HEK293 (cell line): Measurements from ENCODE around the gene SUSD3.

Experiments used
- CTCF ChIP-seq: fragments of 450-650 bp; formaldehyde crosslinking; IDR thresholded peaks from 2 replicates; pipeline ENCODE4 v1.5.1; 2016; ENCODE audit warnings: missing biosample characterization, missing genetic modification characterization
- KLF10 ChIP-seq: fragments of 450-650 bp; IDR thresholded peaks from 2 replicates; pipeline ENCODE4 v1.5.1; 2018; ENCODE audit warnings: missing biosample characterization, mild to moderate bottlenecking, missing genetic modification characterization
- PRDM1 ChIP-seq: fragments of 450-650 bp; formaldehyde crosslinking; IDR thresholded peaks from 2 replicates; pipeline ENCODE4; 2016; ENCODE audit warnings: missing biosample characterization, missing genetic modification characterization
- TCF7L2 ChIP-seq: IDR thresholded peaks from 2 replicates; pipeline ENCODE4 v1.6.1; 2011; ENCODE audit warnings: low read depth, mild to moderate bottlenecking, inconsistent platforms, low read length, moderate library complexity, borderline replicate concordance
- ZNF350 ChIP-seq: fragments of 450-650 bp; formaldehyde crosslinking; IDR thresholded peaks from 2 replicates; pipeline ENCODE4 v1.5.0; 2017; ENCODE audit warnings: missing biosample characterization, mild to moderate bottlenecking, missing genetic modification characterization
- ZNF433 ChIP-seq: fragments of 450-650 bp; formaldehyde crosslinking; IDR thresholded peaks from 2 replicates; pipeline ENCODE4 v1.5.1; 2016; ENCODE audit warnings: missing biosample characterization, missing genetic modification characterization, low read depth
- ZNF558 ChIP-seq: fragments of 450-650 bp; formaldehyde crosslinking; IDR thresholded peaks from 2 replicates; pipeline ENCODE4 v1.5.1; 2016; ENCODE audit warnings: missing biosample characterization, missing genetic modification characterization
- ZNF704 ChIP-seq: fragments of 450-650 bp; formaldehyde crosslinking; IDR thresholded peaks from 2 replicates; pipeline ENCODE4 v1.5.1; 2016; ENCODE audit warnings: missing biosample characterization, missing genetic modification characterization
- TF ChIP-seq, protein P1 (sequence below): fragments of 450-650 bp; formaldehyde crosslinking; IDR thresholded peaks from 2 replicates; pipeline ENCODE4 v1.5.1; 2016; ENCODE audit warnings: missing biosample characterization, missing genetic modification characterization

GRCh38 chr9:93060746-93061259 lies 2.3 kb downstream of the SUSD3 start:
- no peak for TF ChIP-seq ZNF433 (tag by site-specific recombination)
- no peak for TF ChIP-seq CTCF (tag by site-specific recombination)
- TF ChIP-seq, protein P1, sequence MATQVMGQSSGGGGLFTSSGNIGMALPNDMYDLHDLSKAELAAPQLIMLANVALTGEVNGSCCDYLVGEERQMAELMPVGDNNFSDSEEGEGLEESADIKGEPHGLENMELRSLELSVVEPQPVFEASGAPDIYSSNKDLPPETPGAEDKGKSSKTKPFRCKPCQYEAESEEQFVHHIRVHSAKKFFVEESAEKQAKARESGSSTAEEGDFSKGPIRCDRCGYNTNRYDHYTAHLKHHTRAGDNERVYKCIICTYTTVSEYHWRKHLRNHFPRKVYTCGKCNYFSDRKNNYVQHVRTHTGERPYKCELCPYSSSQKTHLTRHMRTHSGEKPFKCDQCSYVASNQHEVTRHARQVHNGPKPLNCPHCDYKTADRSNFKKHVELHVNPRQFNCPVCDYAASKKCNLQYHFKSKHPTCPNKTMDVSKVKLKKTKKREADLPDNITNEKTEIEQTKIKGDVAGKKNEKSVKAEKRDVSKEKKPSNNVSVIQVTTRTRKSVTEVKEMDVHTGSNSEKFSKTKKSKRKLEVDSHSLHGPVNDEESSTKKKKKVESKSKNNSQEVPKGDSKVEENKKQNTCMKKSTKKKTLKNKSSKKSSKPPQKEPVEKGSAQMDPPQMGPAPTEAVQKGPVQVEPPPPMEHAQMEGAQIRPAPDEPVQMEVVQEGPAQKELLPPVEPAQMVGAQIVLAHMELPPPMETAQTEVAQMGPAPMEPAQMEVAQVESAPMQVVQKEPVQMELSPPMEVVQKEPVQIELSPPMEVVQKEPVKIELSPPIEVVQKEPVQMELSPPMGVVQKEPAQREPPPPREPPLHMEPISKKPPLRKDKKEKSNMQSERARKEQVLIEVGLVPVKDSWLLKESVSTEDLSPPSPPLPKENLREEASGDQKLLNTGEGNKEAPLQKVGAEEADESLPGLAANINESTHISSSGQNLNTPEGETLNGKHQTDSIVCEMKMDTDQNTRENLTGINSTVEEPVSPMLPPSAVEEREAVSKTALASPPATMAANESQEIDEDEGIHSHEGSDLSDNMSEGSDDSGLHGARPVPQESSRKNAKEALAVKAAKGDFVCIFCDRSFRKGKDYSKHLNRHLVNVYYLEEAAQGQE (tag by site-specific recombination), result no peak
- no peak for TF ChIP-seq ZNF558 (tag by site-specific recombination)
- no peak for TF ChIP-seq TCF7L2
- no peak for TF ChIP-seq KLF10 (tag by site-specific recombination)
- TF ChIP-seq ZNF350 (tag by site-specific recombination), result no peak
- TF ChIP-seq PRDM1, result no peak
- no peak for TF ChIP-seq ZNF704 (tag by site-specific recombination)
